Activated CD8-positive, alpha-beta memory T cell treated with anti-CD3 and anti-CD28 coated beads, Interleukin-2, amount 50 U/mL, for 48 hours (primary cell): ENCODE results near the gene TC2N.
"Not testable (repeated sequence)": the region's sequence is repeated elsewhere in the genome, so short reads cannot be mapped to it uniquely, and the experiment has no call there.

Experiments
- DNase-seq: peaks from one replicate; pipeline ENCODE4 v3.0.0-alpha.2; 2020

Gene TC2N

DNA sequence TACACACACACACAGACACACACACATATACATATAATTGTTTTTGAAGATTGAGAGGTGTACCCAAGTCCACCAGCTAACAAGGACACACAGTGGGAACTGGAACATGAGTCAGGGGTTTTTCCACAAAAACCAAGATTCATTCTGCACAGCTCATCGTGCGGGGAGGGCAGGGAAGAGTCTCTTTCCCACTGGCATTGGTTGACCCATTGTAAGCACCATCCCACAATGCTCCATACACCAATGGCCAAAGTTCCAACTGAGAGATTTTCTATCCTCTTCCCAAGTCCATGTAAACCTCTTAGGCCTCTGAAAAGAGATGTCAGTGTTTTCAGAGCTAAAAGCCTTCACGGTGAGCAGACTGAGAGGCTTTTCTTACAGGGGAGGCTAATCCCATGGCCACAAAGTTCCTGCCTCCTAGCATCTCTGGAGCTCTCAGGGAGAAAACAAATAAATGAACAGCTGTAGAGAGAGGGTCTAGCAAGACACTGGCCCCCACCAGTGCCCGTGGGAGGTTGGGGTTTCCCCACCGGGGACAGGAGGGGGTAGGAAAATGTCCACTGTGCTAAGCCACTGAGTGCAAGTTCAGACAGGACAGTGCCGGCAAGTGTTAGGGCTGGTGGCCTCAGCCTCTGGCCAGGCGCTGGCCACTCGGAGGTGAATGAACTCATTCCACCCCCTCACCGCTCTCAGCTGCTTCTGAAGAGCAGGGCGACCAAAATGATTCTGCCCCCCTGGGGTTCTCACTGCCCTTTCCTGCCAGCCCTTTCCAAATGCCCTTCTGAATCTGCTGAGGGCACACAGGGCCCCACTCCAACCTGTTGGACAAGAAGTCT lies 21.5 kb upstream of the TC2N start:
- no peak for DNase-seq

DNA sequence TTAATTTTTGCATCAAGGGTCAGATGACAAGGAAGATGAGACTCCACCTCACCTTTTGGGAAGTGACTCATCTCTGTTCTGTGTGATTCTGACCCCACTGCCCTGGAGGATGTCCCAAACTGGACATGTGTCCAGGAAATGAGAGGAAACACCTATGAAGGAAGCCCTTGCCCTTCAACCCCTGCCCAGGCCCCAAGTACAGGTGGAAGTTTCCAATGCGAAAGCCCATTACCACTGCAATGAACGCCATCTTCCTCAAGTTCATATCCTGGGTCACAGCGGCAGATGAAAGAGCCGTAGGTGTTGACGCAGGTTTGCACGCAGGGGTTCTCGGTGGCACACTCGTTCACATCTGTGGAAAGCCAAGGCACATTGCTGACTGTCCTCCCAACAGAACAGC lies 19.6 kb upstream of the TC2N start:
- no peak for DNase-seq

DNA sequence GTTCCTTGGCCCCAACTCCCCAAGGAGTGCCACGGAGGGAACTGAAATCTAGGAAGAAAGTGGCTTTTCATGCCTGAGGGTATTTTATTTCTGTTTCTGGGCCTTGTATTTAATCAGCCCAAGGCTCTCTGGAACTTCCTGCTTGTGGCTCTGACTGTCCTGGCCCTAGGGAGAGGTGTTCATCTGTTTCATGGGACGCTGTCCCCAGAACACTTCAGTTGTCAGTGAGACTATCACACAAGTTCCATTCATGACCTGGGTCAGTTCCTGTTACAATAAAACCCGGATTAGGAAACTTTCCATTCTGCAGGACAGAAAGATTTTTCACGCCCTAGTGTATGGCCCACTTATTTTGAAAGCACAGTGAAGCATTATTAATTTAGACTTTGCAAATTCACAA lies 18.5 kb upstream of the TC2N start:
- DNase-seq = no peak

DNA sequence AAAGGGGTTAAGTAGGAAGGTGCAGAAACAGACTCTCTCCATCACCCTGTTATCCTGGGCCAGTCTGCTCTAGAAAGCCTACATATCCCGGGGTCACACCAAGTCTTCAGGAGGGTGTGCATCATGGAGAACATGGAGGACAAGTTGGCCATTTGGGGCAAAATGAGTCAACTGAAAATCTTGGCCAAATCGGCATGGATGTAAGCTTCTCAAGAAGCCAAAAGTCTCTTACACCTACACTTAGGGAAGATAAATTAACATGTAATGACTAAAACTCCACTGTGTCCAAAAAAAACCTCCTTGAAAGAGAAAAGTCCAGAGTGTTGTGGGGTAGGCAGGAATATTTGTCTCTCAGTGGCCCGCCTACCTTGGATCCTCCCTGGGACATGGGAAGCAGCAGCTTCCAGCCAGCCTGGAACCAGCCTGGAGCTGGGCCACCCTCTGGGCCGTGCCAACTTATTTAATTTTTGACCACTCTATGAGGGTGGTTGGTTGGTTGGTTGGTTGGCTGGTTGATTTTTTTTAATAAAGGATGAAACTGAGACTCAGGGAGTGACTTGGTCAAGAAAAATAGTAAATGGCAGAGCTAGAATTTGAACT lies 17.9 kb upstream of the TC2N start:
- no peak for DNase-seq

DNA sequence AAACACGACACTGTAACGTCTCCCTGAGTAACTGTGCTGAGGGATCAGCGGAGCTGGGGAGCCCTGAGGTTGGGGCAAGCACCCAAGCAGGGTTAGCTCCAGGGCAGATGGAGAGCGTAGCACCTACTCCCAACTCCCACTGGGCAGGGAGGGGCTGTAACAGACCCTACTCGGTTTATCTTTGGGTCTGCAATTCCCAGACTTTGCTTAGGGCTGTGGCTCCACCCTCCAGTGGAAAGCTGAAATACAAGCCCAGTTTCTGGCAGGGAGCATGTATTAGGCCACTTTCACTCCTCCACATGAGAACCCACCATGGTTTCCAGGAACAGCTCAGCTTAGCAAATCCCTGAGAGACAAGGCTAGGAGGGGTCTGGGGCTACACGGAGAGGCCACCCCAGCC lies 17.3 kb upstream of the TC2N start:
- no peak for DNase-seq

DNA sequence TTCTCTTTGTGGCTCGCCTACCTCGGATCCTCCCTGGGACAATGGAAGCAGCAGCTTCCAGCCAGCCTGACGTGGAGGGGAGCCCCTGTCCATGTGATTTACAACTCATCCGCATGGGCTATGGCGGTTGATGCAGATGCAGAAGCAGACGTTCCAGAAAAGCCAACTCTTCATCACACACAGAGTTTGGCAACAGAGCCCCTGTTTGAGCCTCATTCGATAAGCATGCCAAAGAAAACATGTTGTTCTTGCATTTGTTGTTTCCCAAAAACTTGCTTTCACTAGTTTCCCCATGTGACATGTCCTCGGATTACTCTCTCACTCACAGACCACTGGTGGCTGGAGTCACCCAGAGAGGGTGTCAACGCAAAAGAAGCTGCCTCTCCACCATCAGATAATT lies 16.4 kb upstream of the TC2N start:
- no peak for DNase-seq

DNA sequence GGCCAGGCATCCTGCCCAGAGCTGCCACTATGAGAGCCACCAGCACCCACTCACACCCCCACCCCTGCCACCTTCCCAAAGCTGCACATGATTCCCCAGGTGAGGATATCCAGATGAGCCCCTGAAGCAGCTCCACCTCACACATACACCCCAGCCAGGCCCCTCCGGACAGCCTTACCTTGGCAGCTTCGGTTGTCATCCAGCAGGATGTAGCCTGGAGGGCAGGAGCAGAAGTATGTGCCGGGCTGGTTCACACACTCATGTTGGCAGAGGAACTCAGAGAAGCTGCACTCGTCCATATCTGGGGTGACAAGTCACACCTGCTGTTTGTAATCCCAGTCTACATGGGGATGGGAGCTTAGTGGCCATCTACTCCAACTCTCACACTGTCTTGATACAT lies 15.4 kb upstream of the TC2N start:
- no peak for DNase-seq

DNA sequence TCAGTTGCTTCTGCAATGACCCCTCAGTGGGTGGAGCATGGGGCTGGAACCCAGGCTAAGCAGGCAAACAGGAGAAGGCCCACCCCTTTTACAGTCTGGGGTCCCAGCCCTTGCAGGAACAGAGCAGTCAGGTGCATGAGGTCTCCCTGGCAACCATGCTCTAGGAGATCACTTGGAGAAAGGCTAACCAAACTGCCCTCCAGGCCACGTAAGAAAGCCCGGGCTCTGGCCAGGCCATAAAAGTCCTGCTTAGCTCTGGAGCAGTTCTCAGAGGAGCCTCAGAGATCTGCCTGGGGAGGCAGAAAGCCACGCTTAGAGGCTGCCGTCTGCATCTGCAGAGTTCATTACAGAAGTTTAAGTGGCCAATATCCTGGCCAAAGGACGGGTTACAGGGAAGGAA lies 15.0 kb upstream of the TC2N start:
- no peak for DNase-seq

DNA sequence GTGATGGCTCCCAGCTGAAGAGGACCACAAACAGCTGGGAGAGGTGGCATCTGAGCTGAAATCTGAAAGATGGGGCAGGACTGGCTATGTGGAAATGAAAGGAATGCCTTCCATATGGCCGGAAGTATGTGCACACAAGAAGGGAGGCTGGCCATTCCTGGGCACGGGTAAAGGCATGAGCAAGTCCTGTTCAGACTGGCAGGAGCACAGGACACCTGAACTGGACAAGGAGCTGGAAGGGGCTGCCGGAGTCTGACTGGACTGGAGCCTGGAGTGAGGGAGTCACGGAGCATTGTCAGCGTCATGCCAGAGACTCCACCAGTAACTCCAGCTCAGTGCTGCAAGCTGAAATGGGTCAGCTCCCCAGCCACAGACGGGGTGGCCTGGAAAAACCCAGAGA lies 11.9 kb upstream of the TC2N start:
- DNase-seq = no peak

DNA sequence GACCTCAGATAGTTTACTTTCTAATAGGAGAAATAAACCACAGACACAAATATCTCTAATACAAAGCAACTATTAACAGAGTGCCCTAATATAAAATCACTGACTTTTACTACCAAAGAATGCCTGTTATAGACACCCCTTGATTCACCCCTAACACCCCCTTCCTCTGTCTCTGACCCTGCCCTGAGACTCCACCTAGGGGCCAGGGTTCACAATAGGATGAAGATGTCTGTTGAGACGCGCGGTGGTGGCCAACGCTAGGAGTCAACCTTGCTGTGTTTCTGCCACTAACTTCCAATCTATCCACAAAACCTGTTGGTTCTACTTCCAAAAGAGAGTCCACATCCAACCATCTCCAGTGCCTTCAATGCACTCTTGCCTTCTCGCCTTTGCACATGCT lies 10.9 kb upstream of the TC2N start:
- no peak for DNase-seq

DNA sequence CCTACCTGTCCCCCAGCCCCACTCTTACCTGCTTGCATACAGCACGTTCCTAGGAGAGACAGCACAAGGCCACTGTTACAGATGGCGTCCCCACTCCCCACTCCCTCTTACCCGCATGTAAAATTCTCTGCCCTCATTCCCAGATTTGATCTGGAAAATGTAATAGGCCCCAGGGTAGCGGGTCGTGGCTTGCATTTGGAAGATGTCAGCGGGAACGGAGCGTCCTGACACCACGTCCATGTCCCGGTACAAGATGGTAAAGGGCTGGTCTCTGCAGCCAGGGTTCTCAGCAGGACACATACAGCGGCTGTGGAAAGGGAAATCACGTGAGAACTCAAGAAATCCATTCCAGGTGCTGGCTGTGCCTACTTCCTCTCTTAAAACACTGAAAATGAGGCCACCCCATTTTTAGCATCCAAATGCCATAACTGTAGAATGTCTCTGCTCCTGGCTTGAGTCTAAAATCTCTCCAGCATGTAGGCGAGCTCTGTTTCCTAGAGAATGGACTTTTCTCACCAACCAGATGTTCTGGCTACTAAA lies 10.1 kb upstream of the TC2N start:
- DNase-seq = no peak

DNA sequence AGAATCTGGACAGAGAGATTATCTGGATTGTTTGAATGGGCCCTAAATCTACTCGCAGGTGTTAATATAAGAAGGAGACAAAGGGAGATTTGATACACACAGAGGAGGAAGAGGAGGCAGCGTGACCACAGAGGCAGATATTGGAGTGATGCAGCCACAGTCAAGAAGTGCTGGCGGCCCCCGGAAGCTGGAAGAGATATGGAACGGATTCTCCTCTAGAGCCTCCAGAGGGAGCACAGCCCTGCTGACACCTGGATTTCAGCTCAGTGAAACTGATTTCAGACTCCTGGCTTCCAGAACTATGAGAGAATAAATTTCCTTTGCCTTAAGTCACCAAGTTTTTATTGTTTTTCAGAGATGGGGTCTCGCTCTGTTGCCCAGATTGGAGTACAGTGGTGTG lies 9.2 kb upstream of the TC2N start:
- no peak for DNase-seq

DNA sequence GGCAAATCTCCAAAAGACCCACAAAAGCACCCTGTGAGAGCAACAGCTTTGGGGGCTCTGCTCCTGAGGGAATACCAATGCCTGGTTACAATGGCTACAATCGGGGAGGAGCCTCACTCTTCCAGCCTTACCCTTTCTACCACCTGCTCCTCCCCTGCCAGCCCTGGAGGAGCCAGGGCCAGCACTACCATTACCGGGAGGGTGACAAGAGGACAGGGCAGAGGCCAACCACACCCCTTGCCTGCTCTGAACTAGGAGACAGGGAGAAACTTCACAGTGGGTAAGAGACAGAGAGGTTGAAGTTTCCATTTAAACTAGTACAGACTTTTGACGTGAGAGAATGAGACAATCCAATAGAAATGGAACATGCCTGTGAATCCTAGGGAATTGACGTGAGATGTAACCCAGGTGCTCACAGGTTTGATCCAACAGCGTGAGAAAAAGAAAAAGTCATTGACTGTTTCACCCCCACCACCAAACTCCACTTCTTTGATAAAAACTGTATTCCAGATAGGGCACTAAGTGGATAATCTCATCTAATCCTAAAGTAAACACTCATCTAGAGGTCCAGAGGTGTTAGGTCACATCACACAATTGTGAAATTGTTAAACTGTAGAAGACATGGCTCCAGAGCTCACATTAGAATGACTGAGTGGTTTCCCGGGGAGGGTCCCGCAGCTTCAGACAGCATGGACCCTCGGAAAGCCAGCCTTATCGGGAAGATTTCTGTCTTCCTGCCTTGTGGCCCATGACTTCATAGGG lies 8.4 kb upstream of the TC2N start:
- DNase-seq = no peak

DNA sequence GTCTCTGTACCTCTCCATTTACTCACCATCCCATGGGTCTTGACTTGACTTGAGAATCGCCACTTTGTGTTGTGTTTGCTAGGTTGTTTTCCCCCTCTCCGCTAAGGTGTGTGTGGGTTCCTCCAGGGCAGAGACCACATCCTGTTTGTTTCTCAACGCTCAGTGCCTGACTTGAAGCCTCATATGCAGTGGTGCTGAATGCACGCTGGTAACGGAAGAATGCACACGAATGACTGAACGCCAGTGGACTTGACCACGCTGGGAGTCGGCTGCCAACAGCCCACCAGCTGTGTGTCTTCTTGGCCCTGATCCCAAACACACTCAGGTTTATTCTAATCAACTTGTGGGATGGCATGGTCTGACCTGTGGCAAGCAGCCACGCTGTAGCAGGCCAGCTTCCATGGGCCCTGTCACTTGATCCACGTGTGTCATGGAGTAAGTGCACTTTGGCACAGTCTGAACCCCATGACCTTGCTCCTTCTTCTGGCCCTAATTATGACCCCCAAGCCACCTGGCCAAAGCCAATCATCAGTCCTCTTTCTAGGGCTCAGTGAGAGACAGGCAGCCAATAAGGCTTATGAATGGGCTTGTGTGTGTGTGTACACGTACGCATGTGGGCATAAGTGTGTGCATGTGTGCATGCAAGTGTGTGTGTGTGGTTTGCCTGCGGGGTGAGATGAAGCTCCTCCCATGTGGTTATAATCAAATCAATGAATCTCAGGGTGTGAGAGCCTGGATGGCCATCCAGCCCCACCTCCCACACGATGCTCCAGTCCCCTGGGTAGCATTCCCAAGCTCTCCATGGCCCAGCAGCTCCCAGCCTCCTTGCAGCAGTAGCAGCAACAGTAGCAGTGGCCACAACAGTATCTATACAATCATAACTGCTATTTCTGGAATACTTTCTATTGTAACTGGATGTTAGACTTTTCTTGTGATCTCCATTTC lies 6.4 kb upstream of the TC2N start:
- DNase-seq = no peak

DNA sequence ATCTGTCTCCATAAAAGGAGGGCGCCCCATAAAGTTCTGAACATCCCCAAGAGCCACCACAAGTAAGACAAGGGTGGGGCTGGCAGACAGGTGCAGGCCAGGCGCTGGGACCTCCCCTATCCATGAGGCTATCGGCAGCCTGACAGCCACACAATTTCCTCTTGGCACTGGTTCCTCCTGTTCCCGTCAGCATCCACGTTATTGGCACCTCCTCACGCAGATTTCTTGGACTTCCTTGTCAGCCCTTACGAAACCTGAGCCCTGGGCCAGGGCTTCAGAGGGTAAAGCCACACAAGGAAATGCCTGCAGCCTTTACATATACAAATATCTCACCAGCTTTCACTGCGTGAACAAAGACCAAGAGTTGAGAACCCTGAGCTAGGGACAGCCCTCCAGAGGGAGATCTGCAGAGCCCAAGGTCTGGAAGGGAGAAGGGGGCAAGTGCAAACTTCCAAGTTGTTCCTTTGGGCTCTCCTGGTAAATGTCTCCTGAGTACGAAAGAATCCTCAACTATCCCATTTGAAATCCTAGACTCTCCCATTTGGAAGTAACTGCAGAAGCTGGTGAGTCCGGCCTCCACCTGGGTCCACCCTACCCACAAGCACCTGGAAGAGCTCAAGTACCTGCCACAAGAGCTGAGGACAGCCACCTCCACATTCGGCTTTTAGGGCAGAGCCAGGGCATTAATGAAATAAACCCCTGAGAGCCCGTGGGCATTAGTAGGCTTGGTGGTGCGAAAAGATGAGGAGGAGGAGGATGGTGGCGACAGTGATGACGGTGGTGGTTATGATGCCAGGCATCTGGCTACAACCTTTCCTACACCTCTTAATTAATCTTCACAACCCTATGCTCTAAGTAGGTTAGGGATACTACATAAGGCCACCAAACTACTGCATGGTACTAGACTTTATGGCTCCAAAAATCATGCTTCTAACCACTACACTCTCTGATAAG lies 5.5 kb upstream of the TC2N start:
- no peak for DNase-seq

DNA sequence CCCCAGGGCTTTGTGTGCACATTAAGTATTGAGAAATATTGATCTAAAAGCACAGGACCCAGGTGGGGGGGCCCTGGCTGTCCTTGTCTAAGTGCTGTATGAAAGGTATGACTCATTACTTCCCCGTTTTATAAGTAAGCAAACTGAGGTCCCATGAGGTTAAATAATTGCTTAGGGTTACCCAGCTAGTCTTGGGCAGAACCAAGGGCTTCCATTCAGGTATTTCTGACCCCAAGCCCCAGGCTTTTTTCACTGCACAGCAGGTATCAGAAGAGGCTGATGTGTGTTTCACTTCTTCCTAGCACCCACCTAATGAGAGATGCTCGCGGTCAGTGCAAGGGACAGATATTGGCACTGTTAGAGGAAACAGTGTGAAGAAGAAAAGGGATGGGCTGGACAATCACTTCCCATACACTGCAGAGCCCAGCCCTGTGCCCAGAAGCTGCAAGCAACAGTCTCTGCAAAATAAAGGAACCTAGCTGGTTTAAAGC lies 4.7 kb upstream of the TC2N start:
- DNase-seq = no peak

DNA sequence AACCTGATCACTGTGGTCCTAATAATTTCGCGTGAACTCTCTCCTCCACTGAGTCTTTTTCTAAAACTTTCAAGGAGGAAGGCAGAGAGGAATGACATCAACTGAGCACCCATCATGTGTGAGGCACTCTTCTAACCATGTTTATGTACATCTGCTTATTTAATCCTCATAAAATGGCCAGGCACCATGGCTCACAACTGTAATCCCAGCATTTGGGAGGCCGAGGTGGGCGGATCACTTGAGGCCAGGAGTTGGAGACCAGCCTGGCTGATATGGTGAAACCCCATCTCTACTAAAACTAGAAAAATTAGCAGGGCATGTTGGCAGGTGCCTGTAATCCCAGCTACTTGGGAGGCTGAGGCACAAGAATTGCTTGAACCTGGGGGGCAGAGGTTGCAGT lies 4.1 kb upstream of the TC2N start:
- DNase-seq = not testable (repeated sequence)

DNA sequence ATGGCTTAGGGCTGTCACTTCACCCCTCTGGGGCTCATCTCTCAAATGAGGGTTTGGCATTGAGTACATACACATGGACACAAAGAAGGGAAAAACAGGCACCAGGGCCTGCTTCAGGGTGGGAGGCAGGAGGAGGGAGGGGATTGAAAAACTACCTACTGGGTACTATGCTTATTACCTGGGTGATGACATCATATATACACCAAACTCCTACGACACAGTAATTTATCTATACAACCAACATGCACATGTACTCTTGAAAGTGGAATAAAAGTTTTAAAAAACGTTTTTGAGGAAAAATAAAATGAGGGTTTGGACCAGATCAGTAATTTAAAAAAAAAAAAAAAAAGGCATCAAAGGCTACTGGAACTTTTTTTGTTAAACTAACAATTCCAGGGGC lies 3.6 kb upstream of the TC2N start:
- DNase-seq = no peak

DNA sequence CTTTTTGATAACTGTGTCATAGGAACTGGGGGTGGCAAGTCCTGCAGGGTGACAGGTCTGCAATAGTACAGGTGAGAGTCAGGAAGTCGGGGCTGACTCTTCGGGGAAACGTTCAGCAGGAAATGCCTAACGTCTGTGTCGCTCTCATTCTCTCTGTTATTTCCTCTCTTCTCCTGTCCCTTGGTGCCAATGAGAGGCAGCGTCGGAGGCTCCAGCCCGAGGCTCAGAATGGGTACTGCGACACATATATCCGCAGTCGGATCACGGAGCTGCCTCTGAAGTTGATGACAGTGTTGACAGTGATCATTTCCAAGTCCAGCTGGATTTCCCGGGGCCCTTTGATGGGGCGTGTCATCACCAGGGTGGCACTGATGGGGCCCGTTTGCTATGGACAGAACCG lies 2.7 kb upstream of the TC2N start:
- DNase-seq = no peak

DNA sequence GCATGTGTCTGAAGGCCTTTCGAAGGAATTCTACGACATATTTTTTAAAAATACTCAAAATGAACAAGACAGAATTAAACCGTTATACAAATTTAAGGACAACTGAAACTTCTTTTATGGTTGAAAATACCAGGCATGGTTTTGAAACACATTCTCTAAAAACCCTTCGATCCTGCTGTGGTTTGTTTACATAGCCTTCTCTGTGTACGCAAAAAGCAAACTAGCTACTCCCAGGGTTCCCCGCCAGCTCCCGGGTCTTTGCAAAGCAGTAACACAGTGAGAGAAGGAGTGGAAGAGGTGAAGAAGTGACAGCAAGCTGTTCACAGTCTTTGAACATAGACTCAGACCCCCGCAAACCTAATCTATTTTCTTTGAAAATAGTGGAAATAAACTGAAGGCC lies 2.2 kb upstream of the TC2N start:
- no peak for DNase-seq
